CD4-positive, alpha-beta T cell (primary cell): ENCODE measurements around the gene NEB. TPM values are rescaled to one million over a fixed set of nuclear protein-coding genes. Genes with fewer than 3 reads are reported as not detected.

ENCODE experiments used
- ATAC-seq: fragments of 200-7000 bp; cut with Tn5 transposase; one replicate; pipeline ENCODE4 v1.10.0; 2022; ENCODE audit warnings: mild to moderate bottlenecking; ENCODE audit not compliant: poor library complexity
- CTCF ChIA-PET: fragments of 350-600 bp; sonication (Branson Sonifier 250); formaldehyde crosslinking; loops from one replicate; lab custom pipeline; 2021; ENCODE audit warnings: antibody characterized with exemption, inconsistent platforms; lab: Charles Lee
- POLR2A ChIA-PET: fragments of 350-600 bp; sonication (Branson Sonifier 250); formaldehyde crosslinking; loops from one replicate; lab custom pipeline; 2021; ENCODE audit warnings: antibody characterized with exemption, inconsistent platforms; lab: Charles Lee
- DNase-seq, 14 experiments: peaks; one replicate each; pipeline ENCODE4 v3.0.0-alpha.2; 2013 to 2020; ENCODE audit warnings: mixed read lengths in 2 of 14
- H3K27ac ChIP-seq, 2 donors: one replicate each; pipeline versions ENCODE4 v1.5.1 to v1.7.0; 2013; ENCODE audit warnings: low read length in 2 of 2, low read depth in 1 of 2, mild to moderate bottlenecking in 1 of 2
- H3K27me3 ChIP-seq, 2 experiments: 1 replicate in 1 of 2; 2 replicates in 1 of 2; pipeline versions ENCODE4 v1.6.1 to v1.7.0; 2013; ENCODE audit warnings: low read length in 2 of 2, control low read depth in 1 of 2, mild to moderate bottlenecking in 1 of 2, moderate library complexity in 1 of 2; ENCODE audit not compliant: insufficient read depth in 2 of 2, control insufficient read depth in 1 of 2
- H3K36me3 ChIP-seq: one replicate; pipeline ENCODE4 v1.6.1; 2013; ENCODE audit warnings: low read length, control low read depth; ENCODE audit not compliant: insufficient read depth
- H3K4me1 ChIP-seq: one replicate; pipeline ENCODE4 v1.6.1; 2013; ENCODE audit warnings: low read length, control low read depth; ENCODE audit not compliant: insufficient read depth
- H3K4me3 ChIP-seq: one replicate; pipeline ENCODE4 v1.5.1; 2013; ENCODE audit warnings: mild to moderate bottlenecking, low read length, moderate library complexity
- H3K9me3 ChIP-seq, 2 experiments: 1 replicate in 1 of 2; 2 replicates in 1 of 2; pipeline versions ENCODE4 v1.6.1 to v1.7.0; 2013; ENCODE audit warnings: low read length in 2 of 2, mild to moderate bottlenecking in 2 of 2, control low read depth in 1 of 2, moderate library complexity in 1 of 2; ENCODE audit not compliant: control insufficient read depth in 1 of 2, insufficient read depth in 1 of 2
- H3K27ac Mint-ChIP-seq: one replicate; pipeline ENCODE4 v1.8.0; 2020; ENCODE audit warnings: mixed read lengths
- H3K27me3 Mint-ChIP-seq: one replicate; pipeline ENCODE4 v1.8.0; 2021; ENCODE audit warnings: mixed read lengths
- H3K36me3 Mint-ChIP-seq: one replicate; pipeline ENCODE4 v1.8.0; 2021; ENCODE audit warnings: low read depth, mixed read lengths
- H3K4me1 Mint-ChIP-seq: one replicate; pipeline ENCODE4 v1.8.0; 2021; ENCODE audit warnings: low read depth, mixed read lengths
- H3K4me3 Mint-ChIP-seq: one replicate; pipeline ENCODE4 v1.8.0; 2020; ENCODE audit warnings: mild to moderate bottlenecking, mixed read lengths
- H3K9me3 Mint-ChIP-seq: one replicate; pipeline ENCODE4 v1.8.0; 2020; ENCODE audit warnings: mixed read lengths
- intact Hi-C, 2 experiments: fragments of 100-400 bp; cut with DNase I in 1 of 2; cut with micrococcal nuclease in 1 of 2; formaldehyde crosslinking; loops; one replicate each; pipeline versions ENCODE4 v1.15.1 to v1.9.0; 2023 to 2025; cut with DNase I, micrococcal nuclease
- total RNA-seq, 174 experiments: library from RNA in 2 of 174; stranded (reverse) in 2 of 174; gene quantifications; one replicate each; pipeline ENCODE4 v1.2.3 and lab custom pipeline; 2021 to 2026
- TF ChIP-seq, protein P1 (sequence below): fragments of 200-600 bp; IDR thresholded peaks from one replicate; pipeline ENCODE4 v1.8.0; 2022; ENCODE audit warnings: antibody characterized with exemption, mild to moderate bottlenecking

NEB gene
- total RNA-seq, 2 experiments from 2014 or later = 1.2 to 1.8 TPM

DNA sequence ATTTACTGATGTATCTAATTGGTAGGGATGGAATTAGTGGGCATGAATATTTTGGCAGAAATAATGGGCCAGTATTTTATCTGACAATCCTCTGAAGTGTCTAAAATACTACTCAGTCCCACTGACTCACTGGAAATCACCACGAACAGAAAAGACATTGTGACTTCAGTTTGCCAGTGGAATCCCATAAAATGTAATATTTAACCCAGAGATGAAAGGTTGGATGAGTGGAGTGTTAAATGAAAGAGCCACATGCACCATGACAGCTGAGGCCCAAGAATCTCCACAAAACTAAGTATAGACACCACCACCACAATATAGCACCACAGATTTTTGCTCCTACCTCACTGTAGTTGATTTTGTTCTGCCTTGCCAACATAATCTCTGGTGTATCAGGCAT, 103.9 kb downstream of the NEB start:
- Mint-ChIP-seq H3K27ac (no peak overlapping the region), H3K27me3 (no peaks in the 10 kb centered on the region), H3K9me3 (peaks cover 2% of the 10 kb centered on the region), H3K4me1 (peaks cover 9% of the 10 kb centered on the region), H3K4me3 (no peak overlapping the region), H3K36me3 (peaks cover 6% of the 10 kb centered on the region)
- Histone ChIP-seq H3K4me1 (peaks cover 3% of the 10 kb centered on the region), H3K27me3 (no peaks in the 10 kb centered on the region), H3K36me3 (no peaks in the 10 kb centered on the region), H3K4me3 (no peak overlapping the region), H3K9me3 (peaks cover 0 to 5% of the 10 kb centered on the region in 2 experiments), H3K27ac (no peak overlapping the region)
- ChIA-PET CTCF (no interaction called here), POLR2A (no interaction called here)
- ATAC-seq (no peak), DNase-seq (no peak)
- TF ChIP-seq, protein P1, sequence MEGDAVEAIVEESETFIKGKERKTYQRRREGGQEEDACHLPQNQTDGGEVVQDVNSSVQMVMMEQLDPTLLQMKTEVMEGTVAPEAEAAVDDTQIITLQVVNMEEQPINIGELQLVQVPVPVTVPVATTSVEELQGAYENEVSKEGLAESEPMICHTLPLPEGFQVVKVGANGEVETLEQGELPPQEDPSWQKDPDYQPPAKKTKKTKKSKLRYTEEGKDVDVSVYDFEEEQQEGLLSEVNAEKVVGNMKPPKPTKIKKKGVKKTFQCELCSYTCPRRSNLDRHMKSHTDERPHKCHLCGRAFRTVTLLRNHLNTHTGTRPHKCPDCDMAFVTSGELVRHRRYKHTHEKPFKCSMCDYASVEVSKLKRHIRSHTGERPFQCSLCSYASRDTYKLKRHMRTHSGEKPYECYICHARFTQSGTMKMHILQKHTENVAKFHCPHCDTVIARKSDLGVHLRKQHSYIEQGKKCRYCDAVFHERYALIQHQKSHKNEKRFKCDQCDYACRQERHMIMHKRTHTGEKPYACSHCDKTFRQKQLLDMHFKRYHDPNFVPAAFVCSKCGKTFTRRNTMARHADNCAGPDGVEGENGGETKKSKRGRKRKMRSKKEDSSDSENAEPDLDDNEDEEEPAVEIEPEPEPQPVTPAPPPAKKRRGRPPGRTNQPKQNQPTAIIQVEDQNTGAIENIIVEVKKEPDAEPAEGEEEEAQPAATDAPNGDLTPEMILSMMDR = no peak
- intact Hi-C loops = no loop called here

DNA sequence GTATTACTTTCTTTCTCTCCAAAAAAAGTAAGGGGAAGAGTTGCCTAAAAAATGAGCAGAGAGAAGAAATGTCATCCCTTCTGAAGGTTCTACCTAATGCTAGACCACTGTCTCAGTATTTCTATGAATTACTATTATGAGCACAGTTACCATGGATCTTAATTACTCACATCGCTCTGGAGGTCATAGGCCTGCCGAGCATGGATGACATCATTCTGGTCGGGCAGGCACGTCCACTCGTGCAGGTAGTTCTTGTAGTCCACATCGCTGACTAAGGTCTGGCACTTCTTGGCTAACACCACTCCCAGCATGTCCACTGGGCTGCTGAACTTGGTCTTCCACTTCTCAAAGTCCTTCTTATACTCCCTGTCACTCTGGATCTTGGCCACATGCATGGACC, 106.9 kb downstream of the NEB start:
- Mint-ChIP-seq H3K4me3 (no peak overlapping the region), H3K4me1 (no peaks in the 10 kb centered on the region), H3K27ac (no peak overlapping the region), H3K36me3 (peaks cover 3% of the 10 kb centered on the region), H3K9me3 (no peaks in the 10 kb centered on the region), H3K27me3 (no peaks in the 10 kb centered on the region)
- no peak overlapping the region for H3K4me3 ChIP-seq
- TF ChIP-seq, protein P1 = no peak
- no peak overlapping the region for H3K27ac ChIP-seq
- ChIA-PET POLR2A (no interaction called here), CTCF (no interaction called here)
- H3K27me3 ChIP-seq = no peaks in the 10 kb centered on the region
- no peaks in the 10 kb centered on the region for H3K36me3 ChIP-seq
- ATAC-seq (no peak), DNase-seq (no peak)
- no peaks in the 10 kb centered on the region for H3K9me3 ChIP-seq
- no peaks in the 10 kb centered on the region for H3K4me1 ChIP-seq
- intact Hi-C loops = no loop called here

DNA sequence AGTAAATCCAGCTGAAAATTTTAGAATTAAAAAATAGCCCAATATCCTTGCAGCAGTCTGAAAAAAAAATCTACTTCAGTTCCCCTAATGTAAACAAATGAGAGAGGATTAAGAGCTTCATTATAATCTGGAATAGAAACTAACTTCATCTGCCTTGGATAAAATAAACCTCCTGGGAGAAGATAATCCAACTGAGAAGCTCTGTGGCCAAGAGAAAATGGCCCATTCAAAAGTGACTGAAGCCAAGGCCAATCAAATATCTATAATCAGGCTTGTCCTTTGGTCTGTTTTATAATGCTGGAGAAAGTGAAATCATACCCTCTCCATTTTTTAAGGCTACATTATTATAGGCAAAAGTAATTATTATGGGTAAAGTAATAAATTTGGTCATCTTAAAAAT, 110.0 kb downstream of the NEB start:
- no peak for DNase-seq
- no peak overlapping the region for H3K27ac ChIP-seq
- H3K4me3 ChIP-seq = no peak overlapping the region
- ChIA-PET POLR2A (interaction anchor here (0.8 kb wide), 1 partner anchor 351 kb away, joined by 4 read pairs; no protein-coding TSS in a partner anchor), CTCF (no interaction called here)
- H3K36me3 Mint-ChIP-seq = peaks cover 3% of the 10 kb centered on the region
- no peak overlapping the region for H3K27ac Mint-ChIP-seq
- TF ChIP-seq, protein P1 = no peak
- ATAC-seq = no peak
- H3K4me1 ChIP-seq = no peaks in the 10 kb centered on the region
- H3K27me3 Mint-ChIP-seq = no peaks in the 10 kb centered on the region
- H3K36me3 ChIP-seq = no peaks in the 10 kb centered on the region
- no peaks in the 10 kb centered on the region for H3K4me1 Mint-ChIP-seq
- intact Hi-C loops = no loop called here
- H3K27me3 ChIP-seq = no peaks in the 10 kb centered on the region
- H3K9me3 Mint-ChIP-seq = no peaks in the 10 kb centered on the region
- H3K9me3 ChIP-seq = no peaks in the 10 kb centered on the region
- no peak overlapping the region for H3K4me3 Mint-ChIP-seq
